HL-60 (cell line): ENCODE data around the gene PGAM5.

ENCODE experiments used
- DNase-seq, 2 experiments: peaks; one replicate each; pipeline ENCODE4 v3.0.0-alpha.2; 2010 to 2020; ENCODE audit warnings: low read depth in 1 of 2, low spot score in 1 of 2
- H3K27ac ChIP-seq: fragments of 250-450 bp; sonication (Bioruptor Pico); replicated peaks from 2 replicates; pipeline ENCODE4 v1.5.1; 2020; ENCODE audit warnings: mild to moderate bottlenecking, moderate library complexity
- H3K27me3 ChIP-seq: fragments of 250-450 bp; sonication (Bioruptor Pico); 2 replicates; pipeline ENCODE4 v1.5.1; 2021; ENCODE audit warnings: mild to moderate bottlenecking, moderate library complexity; ENCODE audit not compliant: insufficient read depth, poor library complexity, severe bottlenecking
- H3K4me3 ChIP-seq: replicated peaks from 2 replicates; pipeline ENCODE4 v1.5.1; 2011; ENCODE audit warnings: mild to moderate bottlenecking, control low read depth, low read length; ENCODE audit not compliant: insufficient read depth
- CTCF ChIP-seq: IDR thresholded peaks from one replicate; pipeline ENCODE4 v1.5.1; 2011; ENCODE audit warnings: low read length, control low read depth, inconsistent platforms; ENCODE audit not compliant: insufficient read depth
- GABPA ChIP-seq: IDR thresholded peaks from 2 replicates; pipeline ENCODE4 v1.6.1; 2012; ENCODE audit warnings: low read depth
- POLR2AphosphoS5 ChIP-seq: IDR thresholded peaks from 2 replicates; pipeline ENCODE4 v1.6.1; 2012; ENCODE audit warnings: low read depth
- SPI1 ChIP-seq: IDR thresholded peaks from 2 replicates; pipeline ENCODE4 v1.6.1; 2012; ENCODE audit warnings: low read depth, mild to moderate bottlenecking, borderline replicate concordance
- TF ChIP-seq, protein P1 (sequence below): IDR thresholded peaks from 2 replicates; pipeline ENCODE4 v1.6.1; 2012; ENCODE audit warnings: low read depth; ENCODE audit not compliant: insufficient replicate concordance

The PGAM5 gene

DNA sequence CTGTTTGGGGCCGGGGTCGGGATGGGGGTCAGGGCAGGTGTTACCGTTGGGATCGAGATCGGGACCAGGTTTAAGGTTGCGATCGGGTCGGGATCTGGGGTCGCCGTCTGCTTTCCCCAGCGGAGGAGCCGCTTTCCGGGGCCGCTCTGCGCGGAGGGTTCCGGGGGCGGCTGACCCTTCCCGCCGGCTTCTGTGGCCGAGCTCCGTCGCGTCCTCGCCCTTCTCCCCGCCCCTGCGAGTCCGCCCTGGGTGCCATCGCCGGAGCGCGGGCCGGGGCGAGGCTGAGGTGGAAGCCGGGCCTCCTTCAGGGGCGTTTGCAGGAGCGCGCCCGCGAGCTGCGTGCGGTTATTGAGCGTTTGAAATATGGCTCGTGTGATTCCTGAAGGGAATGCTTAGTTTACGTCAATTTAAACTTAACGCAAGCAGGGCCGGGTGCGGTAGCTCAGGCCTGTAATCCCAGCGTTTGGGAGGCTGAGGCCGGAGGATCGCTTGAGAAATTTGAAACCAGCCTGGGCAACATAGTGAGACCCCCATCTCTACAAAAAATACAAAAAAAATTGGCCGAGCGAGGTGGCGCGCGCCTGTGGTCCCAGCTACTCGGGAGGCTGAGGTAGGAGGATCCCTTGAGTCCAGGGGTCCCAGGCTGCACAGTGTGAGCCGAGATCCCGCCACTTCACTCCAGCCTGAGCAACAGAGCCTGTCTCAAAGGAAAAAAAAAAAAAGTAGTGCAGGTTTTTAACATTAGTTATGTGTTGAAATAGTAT is 620 bp downstream of the PGAM5 start:
- H3K27me3 ChIP-seq, result no peaks in the 10 kb centered on the region
- peak in 1 of 2 experiments; percentile 25 for DNase-seq
- peak overlapping the region; percentile 91 for H3K4me3 ChIP-seq
- no peak; the same call in 1 of the 2 replicates for TF ChIP-seq POLR2AphosphoS5
- peak overlapping the region; percentile 83 for H3K27ac ChIP-seq

- no peak overlapping the region for H3K4me3 ChIP-seq
- no peaks in the 10 kb centered on the region for H3K27me3 ChIP-seq
- no peak for DNase-seq
- no peak overlapping the region for H3K27ac ChIP-seq
- no peak for TF ChIP-seq SPI1
Observed at GRCh38 chr12:132713123-132713522, 2.5 kb downstream of the PGAM5 start.

DNA sequence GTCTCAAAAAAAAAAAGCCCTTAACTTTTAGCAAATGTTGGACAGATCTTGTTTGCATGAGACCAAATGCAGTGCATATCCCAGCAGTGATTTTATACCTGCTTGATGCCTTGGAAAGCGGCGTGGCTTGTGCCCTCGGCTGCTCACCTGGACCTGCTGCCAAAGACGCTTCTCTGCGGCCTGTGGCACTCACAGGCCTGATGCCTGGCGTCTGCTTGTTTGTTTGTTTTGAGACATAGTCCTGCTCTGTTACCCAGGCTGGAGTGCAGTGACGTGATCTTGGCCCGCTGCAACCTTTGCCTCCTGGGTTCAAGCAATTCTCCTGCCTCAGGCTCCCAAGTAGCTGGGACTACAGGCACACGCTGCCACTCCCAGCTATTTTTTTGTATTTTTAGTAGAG is 5.2 kb downstream of the PGAM5 start:
- Histone ChIP-seq H3K4me3 (no peak overlapping the region), H3K27ac (no peak overlapping the region), H3K27me3 (no peaks in the 10 kb centered on the region)
- no peak for TF ChIP-seq GABPA
- TF ChIP-seq CTCF, result no peak
- TF ChIP-seq, protein P1, sequence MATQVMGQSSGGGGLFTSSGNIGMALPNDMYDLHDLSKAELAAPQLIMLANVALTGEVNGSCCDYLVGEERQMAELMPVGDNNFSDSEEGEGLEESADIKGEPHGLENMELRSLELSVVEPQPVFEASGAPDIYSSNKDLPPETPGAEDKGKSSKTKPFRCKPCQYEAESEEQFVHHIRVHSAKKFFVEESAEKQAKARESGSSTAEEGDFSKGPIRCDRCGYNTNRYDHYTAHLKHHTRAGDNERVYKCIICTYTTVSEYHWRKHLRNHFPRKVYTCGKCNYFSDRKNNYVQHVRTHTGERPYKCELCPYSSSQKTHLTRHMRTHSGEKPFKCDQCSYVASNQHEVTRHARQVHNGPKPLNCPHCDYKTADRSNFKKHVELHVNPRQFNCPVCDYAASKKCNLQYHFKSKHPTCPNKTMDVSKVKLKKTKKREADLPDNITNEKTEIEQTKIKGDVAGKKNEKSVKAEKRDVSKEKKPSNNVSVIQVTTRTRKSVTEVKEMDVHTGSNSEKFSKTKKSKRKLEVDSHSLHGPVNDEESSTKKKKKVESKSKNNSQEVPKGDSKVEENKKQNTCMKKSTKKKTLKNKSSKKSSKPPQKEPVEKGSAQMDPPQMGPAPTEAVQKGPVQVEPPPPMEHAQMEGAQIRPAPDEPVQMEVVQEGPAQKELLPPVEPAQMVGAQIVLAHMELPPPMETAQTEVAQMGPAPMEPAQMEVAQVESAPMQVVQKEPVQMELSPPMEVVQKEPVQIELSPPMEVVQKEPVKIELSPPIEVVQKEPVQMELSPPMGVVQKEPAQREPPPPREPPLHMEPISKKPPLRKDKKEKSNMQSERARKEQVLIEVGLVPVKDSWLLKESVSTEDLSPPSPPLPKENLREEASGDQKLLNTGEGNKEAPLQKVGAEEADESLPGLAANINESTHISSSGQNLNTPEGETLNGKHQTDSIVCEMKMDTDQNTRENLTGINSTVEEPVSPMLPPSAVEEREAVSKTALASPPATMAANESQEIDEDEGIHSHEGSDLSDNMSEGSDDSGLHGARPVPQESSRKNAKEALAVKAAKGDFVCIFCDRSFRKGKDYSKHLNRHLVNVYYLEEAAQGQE, result no peak
- TF ChIP-seq POLR2AphosphoS5, result no peak
- no peak for TF ChIP-seq SPI1
- DNase-seq, result no peak

DNA sequence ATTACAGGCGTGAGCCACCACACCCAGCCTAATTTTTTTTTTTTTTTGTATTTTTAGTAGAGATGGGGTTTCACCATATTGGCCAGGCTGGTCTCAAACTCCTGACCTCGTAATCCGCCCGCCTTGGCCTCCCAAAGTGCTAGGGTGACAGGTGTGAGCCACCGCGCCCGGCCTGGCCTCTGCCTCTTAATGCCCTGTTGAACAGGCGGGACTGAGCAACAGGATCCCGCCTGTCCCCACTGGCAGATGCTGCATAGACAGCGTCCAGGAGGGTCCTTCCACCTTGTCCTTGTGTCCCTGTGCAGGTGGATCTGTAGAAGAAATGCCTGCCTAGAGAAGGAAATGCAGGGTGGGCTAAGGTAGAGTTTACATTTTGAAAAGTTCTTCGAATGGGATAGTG is 5.7 kb downstream of the PGAM5 start:
- TF ChIP-seq GABPA (no peak), SPI1 (no peak), POLR2AphosphoS5 (no peak), CTCF (no peak)
- TF ChIP-seq, protein P1, result no peak
- Histone ChIP-seq H3K27me3 (no peaks in the 10 kb centered on the region), H3K27ac (no peak overlapping the region), H3K4me3 (no peak overlapping the region)
- DNase-seq, result no peak

DNA sequence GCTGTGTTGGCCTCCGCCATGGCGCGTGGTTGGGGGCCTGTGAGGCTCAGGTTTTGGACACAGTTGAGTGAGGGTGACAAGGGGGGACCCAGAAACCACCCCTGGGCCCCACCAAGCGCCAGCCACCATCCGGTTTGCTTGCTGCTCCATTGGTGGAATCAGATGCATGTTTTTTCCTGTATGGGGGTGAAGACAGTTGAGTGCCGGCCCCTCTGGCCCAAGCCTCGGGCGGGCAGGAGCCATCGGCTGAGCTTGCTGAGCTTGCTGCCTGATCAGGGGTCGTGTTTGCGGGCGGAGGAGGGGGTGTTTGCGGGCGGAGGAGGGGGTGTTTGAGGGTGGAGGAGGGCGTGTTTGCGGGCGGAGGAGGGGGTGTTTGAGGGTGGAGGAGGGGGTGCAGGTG is 6.4 kb downstream of the PGAM5 start:
- no peak for TF ChIP-seq GABPA
- no peak for TF ChIP-seq SPI1
- TF ChIP-seq CTCF, result no peak
- TF ChIP-seq POLR2AphosphoS5, result no peak
- TF ChIP-seq, protein P1, result no peak
- no peak for DNase-seq
- H3K27ac ChIP-seq, result no peak overlapping the region

More for the DNA sequence above, 6.4 kb downstream of the PGAM5 start:
- H3K4me3 ChIP-seq, result no peak overlapping the region
- H3K27me3 ChIP-seq, result no peaks in the 10 kb centered on the region
